Endothelial cell (in vitro differentiated cells): ENCODE results near the gene MAN2B2. TPM values are rescaled to one million over a fixed set of nuclear protein-coding genes. Genes with fewer than 3 reads are reported as not detected.

ENCODE experiments used
- DNase-seq: peaks from one replicate; pipeline ENCODE4 v3.0.0; 2021; ENCODE audit warnings: low spot score
- H3K27ac Mint-ChIP-seq: one replicate; pipeline ENCODE4 v1.8.0; 2021; ENCODE audit warnings: mixed read lengths, inconsistent platforms; ENCODE audit not compliant: unreplicated experiment
- H3K27me3 Mint-ChIP-seq: one replicate; pipeline ENCODE4 v1.8.0; 2021; ENCODE audit warnings: mild to moderate bottlenecking, moderate library complexity, mixed read lengths, inconsistent platforms; ENCODE audit not compliant: unreplicated experiment
- H3K36me3 Mint-ChIP-seq: one replicate; pipeline ENCODE4 v1.8.0; 2021; ENCODE audit warnings: mild to moderate bottlenecking, low read depth, mixed read lengths, inconsistent platforms; ENCODE audit not compliant: unreplicated experiment
- H3K4me1 Mint-ChIP-seq: one replicate; pipeline ENCODE4 v1.8.0; 2021; ENCODE audit warnings: mild to moderate bottlenecking, mixed read lengths, inconsistent platforms; ENCODE audit not compliant: unreplicated experiment
- H3K4me3 Mint-ChIP-seq: one replicate; pipeline ENCODE4 v1.8.0; 2021; ENCODE audit warnings: mild to moderate bottlenecking, mixed read lengths, inconsistent platforms; ENCODE audit not compliant: unreplicated experiment
- H3K9me3 Mint-ChIP-seq: one replicate; pipeline ENCODE4 v1.8.0; 2021; ENCODE audit warnings: mixed read lengths, inconsistent platforms; ENCODE audit not compliant: unreplicated experiment
- total RNA-seq: library from RNA; stranded (reverse); fragmentation: NEBNext Ultra II Directional; extraction: Animal tissue kit (Norgen Biotek cat#: 25700); gene quantifications from one replicate; pipeline ENCODE4 v1.2.1, GENCODE V29; 2021; ENCODE audit not compliant: unreplicated experiment
- TF ChIP-seq, protein P1 (sequence below): fragments of 200-600 bp; sonication (generic); IDR thresholded peaks from one replicate; pipeline ENCODE4 v1.5.0; 2021; ENCODE audit warnings: antibody characterized with exemption; ENCODE audit not compliant: unreplicated experiment

Gene MAN2B2
- total RNA-seq, 1 donor from 2014 or later: 12.5 TPM

DNA sequence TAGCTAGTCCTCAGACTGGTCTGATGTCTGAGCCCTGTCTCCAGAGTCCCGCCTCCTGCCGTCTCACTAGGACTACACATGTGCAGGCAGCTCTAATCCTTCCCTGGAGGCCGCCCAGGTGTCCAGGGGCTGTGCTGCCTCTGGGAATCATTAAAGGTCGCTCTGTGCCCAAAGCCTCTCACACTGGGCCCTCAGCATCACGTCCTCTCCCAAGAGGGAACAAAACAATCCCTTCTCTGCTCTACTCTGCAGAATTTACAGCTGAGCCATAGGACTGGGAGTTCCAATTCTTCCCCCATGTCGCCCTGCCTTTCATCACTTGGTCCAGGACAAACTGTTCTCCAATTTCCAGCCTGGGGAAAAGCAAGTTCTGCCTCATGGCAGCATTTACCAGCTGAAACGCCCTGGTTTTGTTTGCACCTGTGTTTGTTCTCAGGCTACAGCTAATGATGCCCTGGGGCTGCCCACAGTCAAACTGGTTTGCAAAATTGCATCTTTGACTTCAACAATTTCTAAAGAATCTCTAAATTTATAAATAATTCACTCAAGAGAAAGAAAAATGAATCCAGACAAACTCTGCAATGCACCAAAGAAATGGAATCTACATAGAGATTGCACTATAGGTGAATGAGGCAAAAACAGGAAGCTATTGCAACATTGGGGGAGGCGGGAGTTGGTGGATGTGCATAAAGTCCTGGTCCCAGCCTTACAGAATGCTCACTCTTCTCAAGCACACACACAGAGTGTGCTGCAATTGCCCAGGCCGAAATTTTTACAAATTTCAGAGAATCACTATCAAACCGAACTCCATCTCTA lies 58.3 kb downstream of the MAN2B2 start:
- no peak overlapping the region for H3K4me3 Mint-ChIP-seq
- TF ChIP-seq, protein P1, sequence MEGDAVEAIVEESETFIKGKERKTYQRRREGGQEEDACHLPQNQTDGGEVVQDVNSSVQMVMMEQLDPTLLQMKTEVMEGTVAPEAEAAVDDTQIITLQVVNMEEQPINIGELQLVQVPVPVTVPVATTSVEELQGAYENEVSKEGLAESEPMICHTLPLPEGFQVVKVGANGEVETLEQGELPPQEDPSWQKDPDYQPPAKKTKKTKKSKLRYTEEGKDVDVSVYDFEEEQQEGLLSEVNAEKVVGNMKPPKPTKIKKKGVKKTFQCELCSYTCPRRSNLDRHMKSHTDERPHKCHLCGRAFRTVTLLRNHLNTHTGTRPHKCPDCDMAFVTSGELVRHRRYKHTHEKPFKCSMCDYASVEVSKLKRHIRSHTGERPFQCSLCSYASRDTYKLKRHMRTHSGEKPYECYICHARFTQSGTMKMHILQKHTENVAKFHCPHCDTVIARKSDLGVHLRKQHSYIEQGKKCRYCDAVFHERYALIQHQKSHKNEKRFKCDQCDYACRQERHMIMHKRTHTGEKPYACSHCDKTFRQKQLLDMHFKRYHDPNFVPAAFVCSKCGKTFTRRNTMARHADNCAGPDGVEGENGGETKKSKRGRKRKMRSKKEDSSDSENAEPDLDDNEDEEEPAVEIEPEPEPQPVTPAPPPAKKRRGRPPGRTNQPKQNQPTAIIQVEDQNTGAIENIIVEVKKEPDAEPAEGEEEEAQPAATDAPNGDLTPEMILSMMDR: no peak

DNA sequence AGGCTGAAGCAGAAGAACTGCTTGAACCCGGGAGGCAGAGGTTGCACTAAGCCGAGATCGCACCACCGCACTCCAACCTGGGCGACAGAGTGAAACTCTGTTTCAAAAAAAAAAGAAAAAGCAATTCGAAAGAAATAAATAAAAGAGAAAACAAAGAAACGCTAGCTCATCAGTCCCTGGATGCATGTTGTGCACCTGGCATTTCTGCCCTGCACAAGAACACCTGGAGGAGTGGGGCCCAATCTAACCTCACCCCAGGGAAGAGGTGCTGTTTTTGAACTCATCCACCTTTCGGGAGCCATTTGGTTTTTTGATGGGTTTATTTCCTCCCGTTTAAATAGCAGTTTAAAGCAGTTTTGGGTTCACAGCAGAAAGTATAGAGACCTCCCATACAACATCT lies 59.8 kb downstream of the MAN2B2 start:
- Mint-ChIP-seq H3K4me1 (no peaks in the 10 kb centered on the region), H3K4me3 (no peak overlapping the region), H3K9me3 (no peaks in the 10 kb centered on the region), H3K27ac (no peak overlapping the region), H3K27me3 (no peaks in the 10 kb centered on the region), H3K36me3 (no peaks in the 10 kb centered on the region)
- TF ChIP-seq, protein P1: no peak
- DNase-seq: no peak

More for the DNA sequence above, 58.3 kb downstream of the MAN2B2 start:
- no peaks in the 10 kb centered on the region for H3K36me3 Mint-ChIP-seq
- DNase-seq: no peak
- no peak overlapping the region for H3K27ac Mint-ChIP-seq
- peaks cover 3% of the 10 kb centered on the region for H3K4me1 Mint-ChIP-seq
- H3K9me3 Mint-ChIP-seq: no peaks in the 10 kb centered on the region
- H3K27me3 Mint-ChIP-seq: no peaks in the 10 kb centered on the region

DNA sequence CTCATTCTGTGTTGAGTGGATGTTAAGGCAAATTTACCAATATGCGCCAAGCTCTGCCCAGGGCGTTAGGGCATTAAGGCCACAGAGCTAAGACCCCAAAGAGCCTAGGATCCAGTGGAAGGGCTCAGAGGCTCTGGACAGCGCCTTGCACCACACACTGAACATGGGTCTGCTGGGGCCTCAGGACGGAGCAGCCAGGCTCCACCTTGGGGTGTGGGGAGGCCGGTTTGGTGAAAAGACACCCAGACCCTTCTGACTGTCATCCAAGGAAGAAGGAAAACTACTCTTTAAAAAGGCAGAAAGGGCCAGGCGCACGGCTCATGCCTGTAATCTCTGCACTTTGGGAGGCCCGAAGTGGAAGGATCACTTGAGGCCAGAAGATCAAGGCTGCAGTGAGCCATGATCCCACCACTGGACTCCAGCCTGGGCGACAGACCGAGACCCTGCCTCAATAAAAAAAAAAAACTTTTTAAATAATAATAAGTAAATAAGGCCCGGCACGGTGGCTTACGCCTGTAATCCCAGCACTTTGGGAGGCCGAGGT lies 64.2 kb downstream of the MAN2B2 start:
- TF ChIP-seq, protein P1: no peak
- Mint-ChIP-seq H3K27ac (no peak overlapping the region), H3K4me3 (peak overlapping the region; percentile 47), H3K36me3 (peaks cover 16% of the 10 kb centered on the region), H3K27me3 (peaks cover 10% of the 10 kb centered on the region), H3K4me1 (peaks cover 26% of the 10 kb centered on the region), H3K9me3 (no peaks in the 10 kb centered on the region)
- no peak for DNase-seq

DNA sequence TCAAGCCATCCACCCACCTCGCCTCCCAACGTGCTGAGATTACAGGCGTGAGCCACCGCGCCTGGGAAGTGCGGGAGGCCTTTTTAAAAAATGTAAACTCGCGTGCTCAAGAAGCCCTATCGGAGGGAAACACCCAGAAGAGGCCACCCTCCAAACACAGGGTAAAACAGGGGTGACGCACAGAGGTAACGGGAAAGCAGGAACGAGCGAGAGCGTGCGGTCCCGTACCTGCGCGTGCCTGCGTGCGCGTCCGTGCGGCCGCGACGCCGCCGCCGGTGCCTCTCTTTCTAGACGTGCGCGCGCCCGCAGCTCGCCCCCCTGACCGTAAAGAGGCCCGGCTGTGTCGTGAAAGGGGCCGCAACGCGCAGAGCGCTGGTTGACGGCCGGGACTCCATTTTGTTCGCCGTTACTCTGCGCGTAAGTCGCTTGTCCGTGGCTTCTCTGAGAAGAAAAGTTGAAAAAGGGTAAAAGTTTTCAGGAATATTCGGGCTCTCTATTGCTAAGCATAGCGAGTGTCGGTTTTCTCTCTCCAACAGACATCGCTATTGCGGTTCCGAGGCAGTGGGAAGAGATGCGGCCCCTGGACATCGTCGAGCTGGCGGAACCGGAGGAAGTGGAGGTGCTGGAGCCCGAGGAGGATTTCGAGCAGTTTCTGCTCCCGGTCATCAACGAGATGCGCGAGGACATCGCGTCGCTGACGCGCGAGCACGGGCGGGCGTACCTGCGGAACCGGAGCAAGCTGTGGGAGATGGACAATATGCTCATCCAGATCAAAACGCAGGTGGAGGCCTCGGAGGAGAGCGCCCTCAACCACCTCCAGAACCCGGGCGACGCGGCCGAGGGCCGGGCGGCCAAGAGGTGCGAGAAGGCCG lies 65.5 kb downstream of the MAN2B2 start, which contains the start of gene MRFAP1:
Gene MRFAP1, plus strand, starts transcription at position 394 of the 872 bp plus-strand sequence. Its CDS starts 178 bp downstream, at position 572.
- H3K4me1 Mint-ChIP-seq: peaks cover 26% of the 10 kb centered on the region
- no peaks in the 10 kb centered on the region for H3K9me3 Mint-ChIP-seq
- H3K27ac Mint-ChIP-seq: peak within 1 kb of the TSS; percentile 97
- DNase-seq: peak; percentile 91
- H3K36me3 Mint-ChIP-seq: peaks cover 16% of the 10 kb centered on the region
- TF ChIP-seq, protein P1: no peak
- peak within 1 kb of the TSS; percentile 100 for H3K4me3 Mint-ChIP-seq
- peaks cover 10% of the 10 kb centered on the region for H3K27me3 Mint-ChIP-seq
